Measurements from ENCODE around the gene CCDC191.

Gene CCDC191, protein sequence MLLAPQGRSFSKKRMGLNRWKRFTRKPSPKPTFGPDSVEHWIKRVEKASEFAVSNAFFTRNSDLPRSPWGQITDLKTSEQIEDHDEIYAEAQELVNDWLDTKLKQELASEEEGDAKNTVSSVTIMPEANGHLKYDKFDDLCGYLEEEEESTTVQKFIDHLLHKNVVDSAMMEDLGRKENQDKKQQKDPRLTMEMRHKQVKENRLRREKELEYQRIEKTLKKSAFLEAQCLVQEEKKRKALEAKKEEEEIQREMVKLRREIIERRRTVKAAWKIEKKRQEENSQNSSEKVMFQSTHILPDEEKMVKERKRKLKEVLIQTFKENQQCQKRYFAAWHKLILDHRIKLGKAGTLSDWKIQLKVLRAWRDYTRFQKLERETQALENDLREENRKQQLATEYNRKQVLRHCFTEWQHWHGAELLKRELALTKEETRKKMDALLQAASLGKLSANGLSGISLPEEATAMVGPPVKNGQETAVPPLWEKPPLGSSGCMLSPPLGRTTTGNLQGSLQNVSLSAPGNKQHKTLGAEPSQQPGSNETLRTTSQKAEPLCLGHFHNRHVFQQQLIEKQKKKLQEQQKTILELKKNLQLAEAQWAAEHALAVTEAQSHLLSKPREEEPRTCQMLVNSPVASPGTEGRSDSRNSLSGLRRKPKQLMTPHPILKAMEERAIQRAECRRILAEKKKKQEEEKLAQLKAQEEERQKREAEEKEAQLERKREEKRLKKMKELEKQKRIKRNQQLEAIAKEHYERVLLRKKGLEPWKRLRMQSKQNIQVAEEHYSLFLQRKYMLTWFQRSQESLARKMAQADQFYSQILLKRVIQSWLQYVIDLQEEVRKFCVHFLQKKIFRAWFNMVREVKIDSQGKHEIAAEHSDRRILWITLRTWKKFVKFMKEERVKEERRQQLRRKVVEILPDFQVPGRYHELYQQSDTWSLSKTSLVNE

DNA sequence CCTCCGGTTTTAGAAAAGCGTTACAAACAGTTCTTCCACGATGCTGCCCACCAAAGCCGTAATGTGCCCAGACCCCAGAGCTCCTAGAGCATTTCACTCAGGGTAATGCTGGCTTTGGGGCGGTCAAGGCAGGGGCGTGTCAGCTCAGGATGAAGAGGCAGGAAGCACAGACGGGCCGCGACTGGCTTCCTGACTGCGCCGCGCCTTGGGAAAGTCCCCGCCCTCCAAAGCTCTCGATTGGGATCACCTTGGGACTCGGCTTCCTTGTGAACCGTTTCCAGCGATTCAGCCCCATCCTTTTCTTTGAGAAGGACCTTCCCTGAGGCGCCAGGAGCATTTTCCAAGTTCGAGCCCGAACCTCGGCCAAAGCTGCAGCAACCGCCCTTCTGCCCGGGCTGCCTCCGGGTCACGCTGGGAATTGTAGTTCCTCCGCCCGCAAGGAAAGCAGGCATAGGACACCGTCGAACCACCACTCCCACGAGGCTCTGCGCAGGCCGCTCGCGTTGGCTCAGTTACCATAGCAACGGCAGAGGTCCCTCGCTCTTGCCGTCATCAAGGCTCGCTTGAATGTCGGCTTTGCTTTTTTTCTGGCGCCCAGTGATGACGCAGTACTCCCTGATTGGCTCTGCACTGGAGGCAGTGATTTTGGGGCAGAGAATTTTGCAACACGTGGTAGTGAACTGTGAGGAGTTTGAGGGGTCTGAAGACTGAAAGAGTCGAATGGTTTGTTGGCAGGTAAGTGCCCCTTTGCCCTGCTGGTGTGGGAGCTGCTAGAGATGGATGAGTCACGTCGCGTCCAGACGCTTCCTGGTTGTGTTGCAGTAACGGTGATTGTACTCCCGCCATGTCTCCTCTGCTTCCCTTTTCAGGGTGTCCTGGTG lies at the start of gene CCDC191, which contains the start of gene QTRT2:
TSS of gene CCDC191 (minus strand) at position 397 of the 881 bp plus-strand sequence. CDS start at position 337, 60 bp downstream.
TSS of gene QTRT2 (plus strand) at position 608 of the 881 bp plus-strand sequence. CDS start 8,521 bp downstream, outside the sequence.
- peak; percentile 98 for FAIRE-seq

DNA sequence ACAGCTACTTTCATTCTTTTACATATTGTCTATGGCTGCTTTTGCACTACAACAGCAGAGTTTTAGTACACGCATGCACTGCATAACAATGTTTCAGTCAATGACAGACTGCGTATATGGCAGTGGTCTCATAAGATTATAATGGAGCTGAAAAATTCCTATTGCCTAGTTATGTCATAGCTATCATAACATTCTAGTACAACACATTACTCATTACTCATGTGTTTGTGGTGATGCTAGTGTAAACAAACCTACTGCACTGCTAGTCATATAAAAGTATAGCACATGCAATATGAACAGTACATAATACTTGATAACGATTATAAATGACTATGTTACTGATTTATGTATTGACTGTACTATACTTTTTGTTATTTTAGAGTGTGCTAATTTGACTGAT lies 48.1 kb upstream of the CCDC191 start:
- FAIRE-seq = no peak

DNA sequence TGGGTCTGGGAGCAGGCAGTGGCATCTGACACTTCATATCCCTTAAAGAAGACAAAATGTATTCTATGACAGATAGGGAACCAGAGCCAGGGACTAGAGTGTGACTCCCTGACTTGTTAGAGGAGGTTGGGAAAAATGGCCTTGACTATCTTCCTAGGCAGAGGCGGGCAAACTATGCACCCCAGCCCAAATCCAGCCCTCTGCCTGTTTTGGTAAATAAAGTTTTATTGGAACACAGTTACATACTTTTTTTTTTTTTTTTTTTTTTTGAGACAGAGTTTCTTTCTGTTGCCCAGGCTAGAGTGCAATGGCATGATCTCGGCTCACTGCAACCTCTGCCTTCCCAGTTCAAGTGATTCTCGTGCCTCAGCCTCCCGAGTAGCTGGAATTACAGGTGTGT lies 47.5 kb upstream of the CCDC191 start:
- FAIRE-seq = no peak

DNA sequence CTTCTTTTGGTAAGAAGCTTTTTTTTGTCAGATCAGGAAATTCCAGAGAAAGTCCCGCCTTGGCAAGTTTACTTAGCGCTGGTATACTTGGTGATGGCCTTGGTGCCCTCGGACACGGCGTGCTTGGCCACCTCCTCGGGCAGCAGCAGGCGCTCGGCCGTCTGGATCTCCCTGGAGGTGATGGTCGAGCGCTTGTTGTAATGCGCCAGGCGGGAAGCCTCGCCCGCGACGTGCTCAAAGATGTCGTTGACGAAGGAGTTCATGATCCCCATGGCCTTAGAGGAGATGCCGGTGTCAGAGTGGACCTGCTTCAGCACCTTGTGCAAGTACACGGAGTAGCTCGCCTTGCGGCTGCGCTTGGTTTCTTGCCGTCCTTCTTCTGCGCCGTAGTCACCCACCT lies 46.9 kb upstream of the CCDC191 start:
- no peak for FAIRE-seq

DNA sequence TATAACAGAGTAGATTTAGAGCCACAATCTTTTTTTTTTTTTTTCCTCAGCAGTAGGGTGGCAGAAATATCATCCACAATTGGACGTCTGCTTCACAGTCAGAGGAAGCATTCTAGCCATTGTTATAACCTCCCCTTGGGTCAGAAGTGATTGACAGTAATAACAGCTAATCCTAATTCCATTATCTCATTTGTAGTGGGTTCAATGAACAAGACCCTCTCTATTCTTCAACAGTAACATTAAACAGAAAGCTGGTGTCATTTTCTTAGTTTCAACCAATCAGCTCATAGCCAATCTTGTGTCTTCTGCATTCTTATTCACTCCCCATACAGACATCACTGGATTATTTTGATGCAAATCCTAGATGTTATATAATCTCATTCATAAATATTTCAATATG lies 44.8 kb upstream of the CCDC191 start:
- no peak for FAIRE-seq

DNA sequence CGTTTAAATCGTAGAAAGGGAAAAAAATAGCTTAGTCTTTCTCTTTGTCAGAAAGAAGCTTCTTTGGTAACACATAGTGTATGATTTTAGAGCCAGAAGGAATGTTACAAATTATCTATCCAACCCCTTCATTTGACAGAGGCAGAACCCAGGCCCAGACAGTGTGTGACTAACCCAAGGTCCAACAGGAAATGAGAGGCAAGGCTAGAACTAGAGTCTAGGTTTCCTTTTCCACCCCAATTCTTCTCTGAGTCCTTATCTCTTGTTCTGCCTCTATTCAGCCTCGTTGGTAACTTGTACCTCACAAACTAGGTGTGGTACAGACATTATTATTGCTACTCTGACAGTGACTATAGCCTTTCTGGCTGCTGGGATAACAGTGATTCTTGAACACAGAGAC lies 39.5 kb upstream of the CCDC191 start:
- no peak for FAIRE-seq

DNA sequence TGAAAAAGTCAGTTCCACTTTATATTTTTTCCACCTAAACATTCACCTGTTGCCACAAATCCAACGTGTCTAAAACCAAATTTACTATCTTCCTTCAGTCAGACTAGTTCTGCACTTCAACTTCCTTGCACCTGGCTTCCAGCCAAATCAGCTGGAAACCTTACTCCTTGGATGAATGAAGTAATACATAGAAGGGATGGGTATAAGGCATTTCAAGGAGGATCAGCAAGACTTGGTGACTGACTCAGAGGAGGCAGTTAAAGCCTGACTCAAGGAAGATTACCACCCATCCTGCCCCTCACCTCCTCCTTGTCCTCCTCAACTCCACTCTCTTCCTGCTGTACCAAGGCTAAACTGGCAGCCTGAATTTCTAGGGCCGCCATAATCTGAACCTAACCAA lies 37.3 kb upstream of the CCDC191 start:
- FAIRE-seq = no peak

DNA sequence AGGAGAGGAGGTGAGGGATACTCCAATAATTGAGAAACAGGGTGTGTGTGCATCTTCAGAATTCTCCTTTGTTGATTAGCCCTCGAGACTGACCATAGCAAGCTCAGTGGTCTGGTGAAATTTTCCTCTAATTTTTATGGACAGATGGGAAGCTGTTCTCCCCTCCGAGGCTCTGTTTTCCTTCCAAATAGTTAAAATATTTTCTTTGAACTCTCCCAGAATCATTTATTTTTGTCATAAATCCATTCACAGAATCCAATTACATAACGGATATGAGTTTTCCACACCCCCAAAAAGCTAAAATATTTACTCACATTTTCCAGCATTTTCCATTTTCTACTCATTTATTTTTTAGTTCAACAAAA lies 36.7 kb upstream of the CCDC191 start:
- FAIRE-seq = no peak

DNA sequence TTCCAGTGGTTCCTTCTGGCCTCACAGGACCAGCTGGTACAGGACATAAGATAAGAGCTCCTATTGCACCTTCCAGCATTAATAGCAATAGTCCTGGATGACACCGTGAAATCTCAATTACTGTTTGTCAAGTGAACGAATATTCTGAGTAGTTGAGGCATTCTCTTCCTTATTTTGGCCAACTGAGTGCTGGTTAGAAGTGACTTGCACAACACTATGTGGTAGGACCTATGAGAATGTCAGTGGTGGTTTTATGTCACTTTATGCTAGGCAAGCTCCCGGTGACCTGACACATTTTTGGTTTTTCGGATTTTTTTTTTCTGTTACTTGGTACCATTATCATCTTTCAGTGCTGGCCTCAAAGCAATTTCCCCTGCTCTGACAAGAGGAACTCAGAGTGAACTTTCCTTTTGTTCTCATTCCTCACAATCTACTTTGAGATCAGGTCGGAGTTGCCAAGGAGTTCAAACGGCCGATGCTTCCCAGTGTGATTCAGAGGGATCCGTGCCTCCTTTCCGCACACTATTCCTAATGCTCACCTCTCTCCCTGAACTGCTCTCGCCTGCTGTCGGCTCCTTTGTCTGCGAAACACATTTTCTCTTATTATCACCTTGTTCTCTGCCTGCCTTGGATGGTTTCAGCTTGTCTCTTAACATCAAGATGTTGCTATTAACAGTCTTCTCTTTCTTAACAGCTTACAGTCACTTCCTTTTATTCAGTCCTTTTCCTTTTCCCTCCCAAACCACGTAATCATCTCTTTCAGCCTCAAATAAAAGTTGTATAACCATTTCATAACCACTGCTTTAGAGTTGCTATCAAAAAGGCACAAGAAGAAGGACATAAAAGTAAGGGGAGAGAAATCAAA lies 36.1 kb upstream of the CCDC191 start:
- FAIRE-seq = no peak

DNA sequence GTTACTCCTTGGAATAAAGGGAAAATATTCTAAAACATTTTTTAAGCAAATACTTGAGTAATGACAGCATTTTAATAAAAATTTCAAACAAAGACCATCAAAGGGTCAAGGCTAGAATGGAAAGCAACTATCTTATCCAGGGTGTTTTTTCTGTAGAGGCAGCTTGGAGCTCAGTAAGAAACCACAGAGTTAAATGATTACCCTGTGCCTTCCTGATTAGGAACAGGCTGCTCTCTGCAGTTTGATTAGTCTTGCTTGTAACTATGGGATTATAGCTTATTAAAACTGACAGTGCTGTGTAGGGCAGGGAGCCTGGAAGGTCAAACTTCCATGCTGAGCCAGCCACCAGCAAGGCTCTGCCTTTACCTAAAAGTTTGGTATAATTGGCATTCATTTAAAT lies 33.3 kb upstream of the CCDC191 start:
- no peak for FAIRE-seq

DNA sequence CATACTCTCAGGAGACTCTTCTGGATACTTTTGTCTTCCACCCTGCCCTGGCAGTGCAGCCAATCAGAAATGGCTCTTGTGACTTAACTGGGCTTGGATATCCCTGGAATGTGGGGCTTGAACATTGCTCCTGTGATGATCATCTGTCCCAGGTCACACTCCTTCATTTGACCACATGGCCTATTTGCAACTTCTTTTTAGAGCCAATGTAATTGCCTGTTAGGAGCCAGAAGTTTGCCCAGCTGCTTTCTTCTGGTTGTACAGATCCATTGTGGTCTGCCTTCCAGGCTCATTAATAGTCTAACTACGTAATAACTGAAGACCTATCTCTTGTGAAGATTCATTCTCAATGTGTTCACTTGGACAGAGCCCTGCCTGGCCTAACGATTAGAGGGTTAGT lies 30.0 kb upstream of the CCDC191 start:
- FAIRE-seq = no peak

DNA sequence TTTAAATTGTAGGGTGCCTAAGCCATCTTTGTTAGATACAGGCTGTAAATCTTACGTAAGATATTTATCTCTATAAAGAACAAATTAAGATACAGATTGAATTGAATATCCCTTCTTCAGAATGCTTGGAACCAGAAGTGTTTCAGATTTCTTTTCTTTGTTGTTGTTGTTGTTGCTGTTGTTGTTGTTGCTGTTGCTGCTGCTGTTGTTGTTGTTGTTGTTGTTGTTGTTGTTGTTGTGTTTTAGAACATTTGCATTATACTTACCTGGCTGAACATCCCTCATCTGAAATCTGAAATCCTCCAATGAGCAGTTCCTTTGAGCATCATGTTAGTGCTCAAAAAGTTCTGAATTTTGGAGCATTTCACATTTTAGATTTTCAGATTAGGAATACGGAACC lies 26.8 kb upstream of the CCDC191 start:
- FAIRE-seq = no peak

DNA sequence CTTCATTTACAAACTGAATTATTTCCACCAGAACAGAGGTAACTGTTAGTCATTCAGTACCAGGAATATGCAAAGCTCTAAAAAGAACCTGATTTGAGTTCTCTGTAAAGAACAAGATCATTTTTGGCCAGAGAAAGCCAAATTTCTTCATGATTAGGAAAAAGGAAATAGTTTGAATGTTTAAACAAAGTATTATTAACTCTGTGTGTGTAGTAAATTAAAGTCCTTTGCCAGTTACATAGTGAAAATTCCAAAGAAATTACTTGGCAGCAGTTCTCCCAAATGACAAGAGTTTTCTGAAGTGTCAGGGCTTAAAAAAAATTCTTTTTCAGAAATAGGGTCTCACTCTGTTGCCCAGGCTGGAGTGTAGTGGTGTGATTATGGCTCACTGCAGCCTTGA lies 24.7 kb upstream of the CCDC191 start:
- FAIRE-seq = no peak

DNA sequence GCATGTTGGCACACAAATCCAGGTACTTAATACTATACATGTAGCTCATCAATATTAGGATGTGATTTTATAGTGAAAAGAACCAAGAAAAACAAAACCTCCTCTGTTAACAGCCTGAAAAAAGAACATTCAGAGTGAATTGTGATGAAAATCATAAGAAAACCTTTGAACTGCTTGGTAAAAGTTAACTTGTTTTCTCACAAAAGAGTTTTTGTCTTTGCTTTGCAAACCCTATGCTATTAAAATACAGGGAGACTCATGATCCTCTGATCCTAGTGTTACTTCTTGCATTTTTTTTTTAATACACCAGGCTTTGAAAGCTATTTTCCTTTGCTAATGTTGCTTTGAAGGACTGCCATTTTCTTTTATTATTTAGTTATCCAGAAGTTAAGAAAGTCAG lies 23.9 kb upstream of the CCDC191 start:
- no peak for FAIRE-seq

DNA sequence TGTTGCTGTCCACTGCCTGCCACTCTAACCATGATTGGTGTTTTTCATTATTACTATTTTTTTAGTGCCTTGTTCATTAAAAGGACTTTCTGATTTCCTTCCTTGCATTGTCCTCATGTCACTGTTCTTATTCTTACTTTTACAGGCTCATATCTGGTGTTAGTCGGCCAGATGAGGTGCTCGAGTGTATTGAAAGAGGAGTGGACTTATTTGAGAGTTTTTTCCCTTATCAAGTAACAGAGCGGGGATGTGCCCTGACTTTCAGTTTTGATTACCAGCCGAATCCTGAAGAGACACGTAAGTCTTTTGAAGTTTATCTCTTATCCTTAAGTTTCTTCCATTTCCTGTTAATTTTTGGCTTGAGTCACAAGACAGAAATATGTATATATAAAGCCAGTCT lies 23.4 kb upstream of the CCDC191 start:
- no peak for FAIRE-seq

DNA sequence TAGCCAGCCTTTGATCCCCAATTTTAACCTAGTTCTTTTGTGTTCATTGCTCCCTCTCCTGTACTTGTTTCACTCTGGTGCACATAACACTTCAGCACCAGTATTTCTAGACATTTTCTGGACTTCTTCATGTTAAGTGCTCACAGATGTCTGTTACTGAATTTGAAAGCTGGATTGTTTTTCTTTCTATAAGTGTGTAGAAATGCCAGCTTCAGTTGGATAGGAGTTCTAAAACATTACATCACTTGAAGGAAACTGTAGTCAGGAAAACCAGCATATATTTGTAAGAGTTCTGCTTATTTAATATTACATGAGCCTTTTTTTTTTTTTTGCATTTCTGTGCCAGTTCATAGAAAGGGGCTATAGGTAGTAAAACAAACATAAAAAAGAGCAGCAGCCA lies 21.8 kb upstream of the CCDC191 start:
- FAIRE-seq = no peak

DNA sequence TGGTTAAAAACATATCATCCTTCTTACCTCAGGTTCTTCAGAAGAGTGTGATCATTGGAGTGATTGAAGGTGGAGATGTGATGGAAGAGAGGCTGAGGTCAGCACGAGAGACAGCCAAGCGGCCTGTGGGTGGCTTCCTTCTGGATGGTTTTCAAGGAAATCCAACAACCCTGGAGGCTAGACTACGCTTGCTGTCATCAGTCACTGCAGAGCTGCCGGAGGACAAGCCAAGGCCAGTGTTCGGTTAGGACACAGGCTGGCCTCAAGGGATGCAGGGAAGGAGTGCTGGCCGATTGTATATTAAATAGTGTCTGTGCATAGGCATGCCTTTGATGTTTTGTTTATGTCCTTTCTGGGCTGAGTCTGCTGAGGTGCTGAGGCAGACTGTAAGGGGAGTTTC lies 20.4 kb upstream of the CCDC191 start:
- FAIRE-seq = no peak

DNA sequence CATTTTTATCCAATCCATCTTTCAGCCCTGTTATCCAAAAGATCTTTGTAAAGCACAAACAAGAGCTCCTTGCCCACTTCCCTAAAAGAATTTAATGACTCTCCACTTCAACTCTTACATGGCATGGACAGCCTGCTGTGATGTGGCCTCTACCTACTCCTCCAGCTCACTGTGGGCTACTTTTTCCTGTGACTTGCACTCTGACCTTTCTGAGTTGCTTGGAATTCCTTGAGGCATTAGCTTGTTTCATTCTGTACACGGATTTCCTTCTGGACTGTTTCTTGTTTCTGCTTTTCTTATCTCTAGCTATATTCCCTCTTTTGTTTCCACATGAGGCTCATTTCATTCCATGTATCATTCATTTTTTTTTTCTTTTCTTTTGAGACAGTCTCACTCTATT lies 15.5 kb upstream of the CCDC191 start:
- FAIRE-seq = no peak

DNA sequence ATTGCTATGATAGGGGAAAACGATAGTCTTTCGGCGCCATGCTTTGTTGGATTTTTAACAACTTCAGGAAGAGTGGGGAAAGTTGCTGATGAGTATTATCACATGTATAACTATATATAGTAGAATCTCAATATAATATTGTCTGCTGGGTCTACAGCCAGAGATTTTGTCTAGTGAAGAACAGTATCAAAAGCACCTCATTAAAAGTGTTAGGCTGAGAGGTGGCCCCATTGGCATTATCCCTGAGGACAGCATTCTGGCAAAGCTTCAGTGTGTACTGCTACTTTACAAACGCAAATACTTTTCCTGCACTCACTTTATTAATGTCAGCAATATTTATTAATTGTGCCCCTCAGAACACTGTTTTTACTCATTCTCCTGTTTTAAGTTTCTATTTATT lies 12.0 kb upstream of the CCDC191 start:
- no peak for FAIRE-seq

DNA sequence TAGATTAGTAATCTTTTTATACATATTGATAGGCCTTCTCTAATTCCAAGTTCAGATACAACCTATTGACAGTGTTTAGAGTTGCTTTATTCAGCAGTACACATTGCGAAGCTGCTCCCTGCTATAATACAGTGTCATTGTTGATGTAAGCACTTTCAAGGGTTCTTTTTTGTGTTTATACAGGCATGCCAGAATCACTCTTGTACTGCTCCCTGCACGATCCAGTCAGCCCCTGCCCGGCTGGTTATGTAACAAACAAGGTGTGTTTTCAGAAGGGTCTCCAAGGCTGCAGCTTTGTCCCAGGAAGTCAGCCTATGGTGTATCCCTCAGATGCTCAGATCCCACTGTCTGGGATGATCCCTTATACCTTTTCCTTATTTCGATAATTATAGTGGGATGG lies 11.5 kb upstream of the CCDC191 start:
- no peak for FAIRE-seq

DNA sequence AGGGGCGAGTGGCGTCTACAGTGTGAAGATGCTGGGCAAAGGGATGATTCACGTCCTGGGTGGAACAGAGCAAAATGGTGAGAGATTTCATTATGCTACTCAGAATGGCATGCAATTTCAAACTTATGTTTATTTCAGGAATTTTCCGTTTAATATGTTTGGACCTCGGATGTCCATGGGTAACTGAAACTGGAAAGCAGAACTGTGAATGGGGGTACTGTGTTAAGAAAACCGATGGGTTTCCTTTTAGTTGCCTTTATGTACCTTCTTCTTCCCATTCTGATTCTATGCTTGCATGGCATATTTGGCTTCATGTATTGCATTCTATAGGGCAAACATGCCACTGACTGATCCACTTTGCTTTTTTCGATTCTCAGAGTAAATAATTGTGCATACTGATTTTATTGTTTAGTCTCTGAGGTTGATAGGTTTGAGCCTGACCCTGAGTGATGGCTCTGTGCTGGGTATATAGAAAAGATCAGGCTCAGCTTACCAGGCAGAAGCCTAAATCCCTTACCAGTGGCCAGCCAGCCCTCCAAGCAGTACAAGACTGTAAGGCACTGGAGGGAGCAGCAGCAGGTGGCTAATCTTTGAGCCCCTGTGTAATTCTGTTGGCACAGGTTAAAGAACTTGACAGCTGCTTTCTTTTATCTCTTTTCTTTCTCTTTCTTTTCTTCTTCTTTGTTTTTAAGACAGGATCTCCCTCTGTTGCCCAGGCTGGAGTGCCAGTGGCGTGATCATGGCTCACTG lies 4.8 kb upstream of the CCDC191 start:
- no peak for FAIRE-seq
